Tibial artery (tissue), 4 donors: ENCODE measurements around the gene CD180.

ENCODE experiments used
- DNase-seq, 2 donors: peaks; one replicate each; pipeline ENCODE4 v3.0.0-alpha.2; 2019
- H3K27ac ChIP-seq, 2 donors: fragments of 200-600 bp; sonication (generic) in 1 of 2; 1 replicate in 1 of 2; 2 replicates in 1 of 2; pipeline ENCODE4 v1.5.1; 2018 to 2019; ENCODE audit warnings: mild to moderate bottlenecking in 1 of 2
- H3K27me3 ChIP-seq, 2 donors: fragments of 200-600 bp; sonication (generic) in 1 of 2; one replicate each; pipeline versions ENCODE4 v1.5.1 to v1.6.0; 2016 to 2019
- H3K36me3 ChIP-seq, 3 donors: fragments of 200-600 bp; sonication (generic) in 2 of 3; one replicate each; pipeline ENCODE4 v1.5.1; 2016 to 2019; ENCODE audit warnings: mild to moderate bottlenecking in 2 of 3
- H3K4me1 ChIP-seq, 4 donors: fragments of 200-600 bp; sonication (generic) in 2 of 4; 1 replicate in 3 of 4; 2 replicates in 1 of 4; pipeline ENCODE4 v1.5.1; 2016 to 2019
- H3K4me3 ChIP-seq, 2 donors: fragments of 200-600 bp; sonication (generic) in 1 of 2; 1 replicate in 1 of 2; 2 replicates in 1 of 2; pipeline ENCODE4 v1.5.1; 2018 to 2019; ENCODE audit warnings: mild to moderate bottlenecking in 2 of 2
- H3K9me3 ChIP-seq, 3 donors: fragments of 200-600 bp; sonication (generic) in 1 of 3; one replicate each; pipeline ENCODE4 v1.5.1; 2016 to 2019
- intact Hi-C: fragments of 100-400 bp; cut with DNase I; formaldehyde crosslinking; loops from one replicate; pipeline ENCODE4 v1.15.0; 2023; ENCODE audit warnings: low total_unique reads
- TF ChIP-seq, protein P1 (sequence below), 2 experiments: fragments of 200-600 bp in 1 of 2; fragments of 450-650 bp in 1 of 2; IDR thresholded peaks; one replicate each; pipeline ENCODE4 v1.5.1; 2017 to 2019; ENCODE audit warnings: antibody characterized with exemption in 2 of 2, mild to moderate bottlenecking in 1 of 2, moderate library complexity in 1 of 2

CD180 gene

GRCh38 chr5:67146981-67147380, 49.6 kb downstream of the CD180 start:
- intact Hi-C loops: loop anchor here (10.0 kb wide), 1 partner anchor 332 kb away; no protein-coding TSS in a partner anchor
- no peak for DNase-seq
- H3K36me3 ChIP-seq: peaks cover 45 to 73% (median 61%) of the 10 kb centered on the region in 3 donors
- no peak overlapping the region for H3K27ac ChIP-seq
- TF ChIP-seq, protein P1, sequence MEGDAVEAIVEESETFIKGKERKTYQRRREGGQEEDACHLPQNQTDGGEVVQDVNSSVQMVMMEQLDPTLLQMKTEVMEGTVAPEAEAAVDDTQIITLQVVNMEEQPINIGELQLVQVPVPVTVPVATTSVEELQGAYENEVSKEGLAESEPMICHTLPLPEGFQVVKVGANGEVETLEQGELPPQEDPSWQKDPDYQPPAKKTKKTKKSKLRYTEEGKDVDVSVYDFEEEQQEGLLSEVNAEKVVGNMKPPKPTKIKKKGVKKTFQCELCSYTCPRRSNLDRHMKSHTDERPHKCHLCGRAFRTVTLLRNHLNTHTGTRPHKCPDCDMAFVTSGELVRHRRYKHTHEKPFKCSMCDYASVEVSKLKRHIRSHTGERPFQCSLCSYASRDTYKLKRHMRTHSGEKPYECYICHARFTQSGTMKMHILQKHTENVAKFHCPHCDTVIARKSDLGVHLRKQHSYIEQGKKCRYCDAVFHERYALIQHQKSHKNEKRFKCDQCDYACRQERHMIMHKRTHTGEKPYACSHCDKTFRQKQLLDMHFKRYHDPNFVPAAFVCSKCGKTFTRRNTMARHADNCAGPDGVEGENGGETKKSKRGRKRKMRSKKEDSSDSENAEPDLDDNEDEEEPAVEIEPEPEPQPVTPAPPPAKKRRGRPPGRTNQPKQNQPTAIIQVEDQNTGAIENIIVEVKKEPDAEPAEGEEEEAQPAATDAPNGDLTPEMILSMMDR (IDR thresholded peaks at IDR 0.05): no peak
- H3K9me3 ChIP-seq: no peaks in the 10 kb centered on the region
- H3K27me3 ChIP-seq: no peaks in the 10 kb centered on the region
- H3K4me1 ChIP-seq: no peaks in the 10 kb centered on the region
- no peak overlapping the region for H3K4me3 ChIP-seq

DNA sequence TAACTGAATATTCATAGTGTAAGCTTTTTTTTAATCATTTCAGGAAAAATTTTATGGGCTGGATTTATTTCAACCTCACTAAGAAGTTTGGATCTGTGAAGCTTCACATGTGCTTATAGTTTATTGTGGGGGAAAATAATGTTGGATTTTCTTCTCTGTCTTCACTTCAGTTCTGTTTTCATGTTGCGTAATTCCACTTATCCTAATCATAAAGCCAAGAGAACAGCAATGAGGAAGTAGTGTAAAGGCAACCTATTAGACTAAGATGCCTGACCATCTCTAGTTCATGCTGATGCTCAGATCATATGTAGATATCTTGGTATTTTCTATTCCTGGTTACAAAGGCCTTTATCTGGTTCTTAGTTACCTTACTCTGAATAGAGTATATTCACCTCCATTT, 50.0 kb downstream of the CD180 start:
- Histone ChIP-seq H3K27me3 (no peaks in the 10 kb centered on the region), H3K4me3 (no peak overlapping the region), H3K36me3 (peaks cover 45 to 76% (median 61%) of the 10 kb centered on the region in 3 donors), H3K9me3 (no peaks in the 10 kb centered on the region), H3K4me1 (no peaks in the 10 kb centered on the region), H3K27ac (no peak overlapping the region)
- TF ChIP-seq, protein P1 (IDR thresholded peaks at IDR 0.05): no peak
- DNase-seq: no peak
- intact Hi-C loops: loop anchor here (10.0 kb wide), 1 partner anchor 332 kb away; no protein-coding TSS in a partner anchor

DNA sequence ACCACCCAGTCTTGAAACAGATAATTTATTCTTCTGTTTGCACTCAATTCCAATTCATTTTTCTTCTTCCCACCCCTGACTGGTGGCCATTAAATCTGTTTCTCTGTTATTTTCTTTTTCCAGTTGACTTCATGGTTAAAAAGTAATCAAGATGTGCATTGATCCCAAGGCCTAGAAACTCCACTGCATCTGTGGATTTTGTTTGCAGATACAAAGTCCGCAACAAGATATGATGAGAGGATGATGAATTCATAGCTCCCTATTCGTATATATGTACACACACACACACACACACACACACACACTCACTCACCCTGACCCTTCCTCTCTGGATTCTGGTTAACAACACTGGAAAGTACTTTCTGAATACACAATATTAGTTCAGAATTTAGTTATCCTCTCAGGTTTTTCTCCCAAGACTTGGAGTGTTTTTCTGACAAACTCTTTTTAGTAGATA, 52.4 kb downstream of the CD180 start:
- no peaks in the 10 kb centered on the region for H3K9me3 ChIP-seq
- DNase-seq: no peak
- H3K4me3 ChIP-seq: no peak overlapping the region
- no peaks in the 10 kb centered on the region for H3K27me3 ChIP-seq
- peaks cover 36 to 77% (median 58%) of the 10 kb centered on the region in 3 donors for H3K36me3 ChIP-seq
- TF ChIP-seq, protein P1 (IDR thresholded peaks at IDR 0.05): no peak
- no peaks in the 10 kb centered on the region for H3K4me1 ChIP-seq
- no peak overlapping the region for H3K27ac ChIP-seq
- intact Hi-C loops: loop anchor here (10.0 kb wide), 1 partner anchor 329 kb away; no protein-coding TSS in a partner anchor

DNA sequence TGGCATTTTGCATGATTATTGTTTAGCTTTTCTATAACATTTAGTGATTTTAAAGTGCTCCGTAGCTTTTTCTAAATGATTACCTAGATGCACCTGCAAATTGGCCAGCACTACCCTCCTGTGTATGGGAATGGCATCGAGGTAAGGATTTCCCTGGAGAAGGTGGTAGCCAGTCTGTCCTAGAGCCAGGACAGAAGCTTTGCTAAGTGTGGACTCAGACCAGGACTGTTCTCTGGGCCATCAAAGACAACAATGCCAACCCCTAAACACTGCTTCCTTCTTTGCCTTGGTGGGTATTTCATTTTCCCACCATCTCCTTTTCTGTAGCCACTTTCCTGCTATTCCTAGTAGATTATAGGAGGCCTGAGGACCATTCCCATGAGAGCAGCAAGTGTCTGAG, 53.0 kb downstream of the CD180 start:
- no peak for DNase-seq
- Histone ChIP-seq H3K36me3 (peaks cover 36 to 77% (median 65%) of the 10 kb centered on the region in 3 donors), H3K27me3 (no peaks in the 10 kb centered on the region), H3K9me3 (no peaks in the 10 kb centered on the region), H3K4me1 (no peaks in the 10 kb centered on the region), H3K27ac (no peak overlapping the region), H3K4me3 (no peak overlapping the region)
- TF ChIP-seq, protein P1 (IDR thresholded peaks at IDR 0.05): no peak
- intact Hi-C loops: loop anchor here (10.0 kb wide), 1 partner anchor 329 kb away; no protein-coding TSS in a partner anchor

DNA sequence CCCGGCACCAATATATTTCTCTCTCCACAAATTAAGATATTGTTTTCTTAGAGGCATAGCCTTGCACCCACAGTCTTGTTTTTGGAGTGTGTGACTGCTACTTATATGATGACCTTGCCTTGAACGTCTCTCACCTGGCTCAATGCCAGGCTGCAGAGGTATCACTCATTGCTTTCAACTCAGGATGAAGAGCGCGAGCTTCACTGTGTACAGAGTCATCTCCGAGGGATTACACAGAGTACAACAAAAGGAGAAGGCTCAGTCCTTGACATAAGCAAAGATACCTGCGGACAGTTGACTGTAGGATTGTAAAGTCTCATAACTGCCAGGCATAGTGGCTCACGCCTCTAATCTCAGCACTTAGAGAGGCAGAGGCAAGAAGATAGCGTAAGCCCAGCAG, 53.8 kb downstream of the CD180 start:
- Histone ChIP-seq H3K4me1 (no peaks in the 10 kb centered on the region), H3K36me3 (peaks cover 36 to 73% (median 72%) of the 10 kb centered on the region in 3 donors), H3K9me3 (no peaks in the 10 kb centered on the region), H3K27ac (no peak overlapping the region), H3K27me3 (no peaks in the 10 kb centered on the region), H3K4me3 (no peak overlapping the region)
- TF ChIP-seq, protein P1 (IDR thresholded peaks at IDR 0.05): no peak
- intact Hi-C loops: loop anchor here (10.0 kb wide), 1 partner anchor 328 kb away; no protein-coding TSS in a partner anchor
- DNase-seq: no peak
